Measurements from ENCODE around the gene CCDC73.

CCDC73 gene

GRCh38 chr11:32561835-32562234, 232.6 kb downstream of the CCDC73 start:
- DNase-seq (ENCODE audit: extremely low read depth, low read depth): no peak
- TF ChIP-seq, protein P1, sequence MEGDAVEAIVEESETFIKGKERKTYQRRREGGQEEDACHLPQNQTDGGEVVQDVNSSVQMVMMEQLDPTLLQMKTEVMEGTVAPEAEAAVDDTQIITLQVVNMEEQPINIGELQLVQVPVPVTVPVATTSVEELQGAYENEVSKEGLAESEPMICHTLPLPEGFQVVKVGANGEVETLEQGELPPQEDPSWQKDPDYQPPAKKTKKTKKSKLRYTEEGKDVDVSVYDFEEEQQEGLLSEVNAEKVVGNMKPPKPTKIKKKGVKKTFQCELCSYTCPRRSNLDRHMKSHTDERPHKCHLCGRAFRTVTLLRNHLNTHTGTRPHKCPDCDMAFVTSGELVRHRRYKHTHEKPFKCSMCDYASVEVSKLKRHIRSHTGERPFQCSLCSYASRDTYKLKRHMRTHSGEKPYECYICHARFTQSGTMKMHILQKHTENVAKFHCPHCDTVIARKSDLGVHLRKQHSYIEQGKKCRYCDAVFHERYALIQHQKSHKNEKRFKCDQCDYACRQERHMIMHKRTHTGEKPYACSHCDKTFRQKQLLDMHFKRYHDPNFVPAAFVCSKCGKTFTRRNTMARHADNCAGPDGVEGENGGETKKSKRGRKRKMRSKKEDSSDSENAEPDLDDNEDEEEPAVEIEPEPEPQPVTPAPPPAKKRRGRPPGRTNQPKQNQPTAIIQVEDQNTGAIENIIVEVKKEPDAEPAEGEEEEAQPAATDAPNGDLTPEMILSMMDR (IDR thresholded peaks at IDR 0.05; ENCODE audit: low read depth, low read length): no peak

DNA sequence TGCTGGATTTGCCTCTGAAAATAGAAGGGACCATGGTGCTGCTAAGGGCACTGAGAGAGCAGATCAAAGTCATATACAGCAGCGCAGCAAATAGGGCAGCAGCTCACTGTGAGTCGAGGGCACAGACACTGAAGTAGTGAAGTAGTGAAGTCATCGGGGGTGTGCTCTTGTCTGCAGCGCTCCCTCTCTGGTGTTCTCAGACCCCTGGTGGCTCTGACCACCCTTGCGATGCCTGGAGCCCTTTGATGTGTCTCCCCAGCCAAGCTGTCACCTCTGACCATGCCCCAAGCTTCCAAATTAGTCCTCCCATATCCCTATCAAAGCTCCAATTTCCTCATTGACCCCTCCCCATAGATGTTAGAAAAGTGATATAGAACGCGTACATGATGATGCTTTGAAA, 238.6 kb downstream of the CCDC73 start:
- DNase-seq (ENCODE audit: extremely low read depth, low read depth): no peak
- TF ChIP-seq, protein P1 (IDR thresholded peaks at IDR 0.05; ENCODE audit: low read depth, low read length): no peak

- TF ChIP-seq, protein P1 (IDR thresholded peaks at IDR 0.05; ENCODE audit: low read depth, low read length): no peak
- DNase-seq (ENCODE audit: extremely low read depth, low read depth): no peak
These were observed 239.4 kb downstream of the CCDC73 start for GRCh38 chr11:32555091-32555490.
